Measurements from ENCODE around the gene CA14. TPM values are rescaled to one million over a fixed set of nuclear protein-coding genes. Genes with fewer than 3 reads are reported as not detected.

Gene CA14
- total and polyA plus RNA-seq, 9 of the 15 experiments (the other 6 are each of a cell fraction or from before 2014, with no cell fraction given), result 0.13 to 0.57 (median 0.26) TPM; not detected in 1

DNA sequence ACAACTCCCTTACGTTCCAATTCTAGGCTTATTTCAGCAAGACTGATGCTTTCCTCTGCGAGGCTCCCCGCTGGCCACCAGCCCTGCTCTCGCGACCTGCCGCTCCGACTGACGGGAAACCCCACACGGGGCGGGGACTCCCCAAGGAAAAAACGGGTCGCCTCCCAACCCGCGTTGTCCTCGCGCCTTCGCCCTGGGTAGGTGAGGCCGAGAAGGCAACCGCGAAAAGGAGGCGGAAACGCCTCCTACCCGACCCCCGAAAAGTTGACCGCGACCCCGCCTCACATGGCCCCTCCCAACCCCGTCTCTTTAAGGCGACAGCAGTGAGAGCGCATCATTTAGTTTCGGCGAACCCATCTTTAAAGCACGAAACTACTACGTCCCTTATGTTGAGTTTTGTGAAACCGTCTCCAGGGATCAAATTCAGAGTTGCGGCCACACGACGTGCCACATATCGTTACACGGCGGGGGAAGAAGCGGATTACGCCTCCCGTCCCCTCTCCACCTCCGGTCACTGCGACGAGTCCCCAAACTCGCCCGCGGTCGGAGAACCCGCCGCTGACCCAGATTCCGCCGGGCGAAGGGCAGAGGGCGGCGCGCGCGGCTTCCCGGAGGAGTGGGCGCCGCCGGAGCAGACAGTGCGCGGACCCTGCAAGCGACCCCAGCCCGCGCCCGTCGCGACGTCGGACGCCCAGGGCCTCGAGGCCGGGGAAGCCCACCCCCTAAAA, 22.8 kb upstream of the CA14 start (continued):
- TF ChIP-seq POLR2B (IDR thresholded peaks at IDR 0.05; ENCODE audit: low read depth, partially characterized antibody) (peak; percentile 85), CHD2 (IDR thresholded peaks at IDR 0.05; ENCODE audit: low read depth, low read length) (peak; percentile 81; the same call in 1 of the 2 replicates), HDAC2 (IDR thresholded peaks at IDR 0.05) (peak; percentile 61; the same call in 1 of the 2 replicates), GATA2 (CRISPR knock-in tag; IDR thresholded peaks at IDR 0.05) (no peak), HDAC1 (IDR thresholded peaks at IDR 0.05) (peak in 1 of 2 experiments; percentile 77; a peak in 2 of 4 replicates), KLF10 (CRISPR knock-in tag; IDR thresholded peaks at IDR 0.05) (no peak), CREM (IDR thresholded peaks at IDR 0.05; ENCODE audit: low read depth) (peak; percentile 84), SIN3B (IDR thresholded peaks at IDR 0.05; ENCODE audit: low read depth) (no peak), CBX8 (IDR thresholded peaks at IDR 0.05; ENCODE audit: borderline replicate concordance, extremely low read depth, low read depth, low read length, poor library complexity, severe bottlenecking) (no peak), HNRNPLL (IDR thresholded peaks at IDR 0.05; ENCODE audit: low read depth, low read length, poor library complexity, severe bottlenecking) (peak; percentile 42), ZNF282 (CRISPR knock-in tag; IDR thresholded peaks at IDR 0.05) (0 out of 2 replicates have a peak, but pooled peaks have one; percentile 85), ZNF696 (CRISPR knock-in tag; conservative IDR thresholded peaks at IDR 0.05) (no peak), TAF7 (tag; IDR thresholded peaks at IDR 0.05) (peak; percentile 31; the same call in 1 of the 2 replicates), NUFIP1 (IDR thresholded peaks at IDR 0.05; ENCODE audit: partially characterized antibody) (no peak), TOE1 (IDR thresholded peaks at IDR 0.05; ENCODE audit: borderline replicate concordance) (peak; percentile 46; the same call in 1 of the 2 replicates), TOE1 (CRISPR knock-in tag; IDR thresholded peaks at IDR 0.05; ENCODE audit: borderline replicate concordance, low read depth) (no peak), DNMT1 (IDR thresholded peaks at IDR 0.05) (no peak)
- TF ChIP-seq, protein P1, sequence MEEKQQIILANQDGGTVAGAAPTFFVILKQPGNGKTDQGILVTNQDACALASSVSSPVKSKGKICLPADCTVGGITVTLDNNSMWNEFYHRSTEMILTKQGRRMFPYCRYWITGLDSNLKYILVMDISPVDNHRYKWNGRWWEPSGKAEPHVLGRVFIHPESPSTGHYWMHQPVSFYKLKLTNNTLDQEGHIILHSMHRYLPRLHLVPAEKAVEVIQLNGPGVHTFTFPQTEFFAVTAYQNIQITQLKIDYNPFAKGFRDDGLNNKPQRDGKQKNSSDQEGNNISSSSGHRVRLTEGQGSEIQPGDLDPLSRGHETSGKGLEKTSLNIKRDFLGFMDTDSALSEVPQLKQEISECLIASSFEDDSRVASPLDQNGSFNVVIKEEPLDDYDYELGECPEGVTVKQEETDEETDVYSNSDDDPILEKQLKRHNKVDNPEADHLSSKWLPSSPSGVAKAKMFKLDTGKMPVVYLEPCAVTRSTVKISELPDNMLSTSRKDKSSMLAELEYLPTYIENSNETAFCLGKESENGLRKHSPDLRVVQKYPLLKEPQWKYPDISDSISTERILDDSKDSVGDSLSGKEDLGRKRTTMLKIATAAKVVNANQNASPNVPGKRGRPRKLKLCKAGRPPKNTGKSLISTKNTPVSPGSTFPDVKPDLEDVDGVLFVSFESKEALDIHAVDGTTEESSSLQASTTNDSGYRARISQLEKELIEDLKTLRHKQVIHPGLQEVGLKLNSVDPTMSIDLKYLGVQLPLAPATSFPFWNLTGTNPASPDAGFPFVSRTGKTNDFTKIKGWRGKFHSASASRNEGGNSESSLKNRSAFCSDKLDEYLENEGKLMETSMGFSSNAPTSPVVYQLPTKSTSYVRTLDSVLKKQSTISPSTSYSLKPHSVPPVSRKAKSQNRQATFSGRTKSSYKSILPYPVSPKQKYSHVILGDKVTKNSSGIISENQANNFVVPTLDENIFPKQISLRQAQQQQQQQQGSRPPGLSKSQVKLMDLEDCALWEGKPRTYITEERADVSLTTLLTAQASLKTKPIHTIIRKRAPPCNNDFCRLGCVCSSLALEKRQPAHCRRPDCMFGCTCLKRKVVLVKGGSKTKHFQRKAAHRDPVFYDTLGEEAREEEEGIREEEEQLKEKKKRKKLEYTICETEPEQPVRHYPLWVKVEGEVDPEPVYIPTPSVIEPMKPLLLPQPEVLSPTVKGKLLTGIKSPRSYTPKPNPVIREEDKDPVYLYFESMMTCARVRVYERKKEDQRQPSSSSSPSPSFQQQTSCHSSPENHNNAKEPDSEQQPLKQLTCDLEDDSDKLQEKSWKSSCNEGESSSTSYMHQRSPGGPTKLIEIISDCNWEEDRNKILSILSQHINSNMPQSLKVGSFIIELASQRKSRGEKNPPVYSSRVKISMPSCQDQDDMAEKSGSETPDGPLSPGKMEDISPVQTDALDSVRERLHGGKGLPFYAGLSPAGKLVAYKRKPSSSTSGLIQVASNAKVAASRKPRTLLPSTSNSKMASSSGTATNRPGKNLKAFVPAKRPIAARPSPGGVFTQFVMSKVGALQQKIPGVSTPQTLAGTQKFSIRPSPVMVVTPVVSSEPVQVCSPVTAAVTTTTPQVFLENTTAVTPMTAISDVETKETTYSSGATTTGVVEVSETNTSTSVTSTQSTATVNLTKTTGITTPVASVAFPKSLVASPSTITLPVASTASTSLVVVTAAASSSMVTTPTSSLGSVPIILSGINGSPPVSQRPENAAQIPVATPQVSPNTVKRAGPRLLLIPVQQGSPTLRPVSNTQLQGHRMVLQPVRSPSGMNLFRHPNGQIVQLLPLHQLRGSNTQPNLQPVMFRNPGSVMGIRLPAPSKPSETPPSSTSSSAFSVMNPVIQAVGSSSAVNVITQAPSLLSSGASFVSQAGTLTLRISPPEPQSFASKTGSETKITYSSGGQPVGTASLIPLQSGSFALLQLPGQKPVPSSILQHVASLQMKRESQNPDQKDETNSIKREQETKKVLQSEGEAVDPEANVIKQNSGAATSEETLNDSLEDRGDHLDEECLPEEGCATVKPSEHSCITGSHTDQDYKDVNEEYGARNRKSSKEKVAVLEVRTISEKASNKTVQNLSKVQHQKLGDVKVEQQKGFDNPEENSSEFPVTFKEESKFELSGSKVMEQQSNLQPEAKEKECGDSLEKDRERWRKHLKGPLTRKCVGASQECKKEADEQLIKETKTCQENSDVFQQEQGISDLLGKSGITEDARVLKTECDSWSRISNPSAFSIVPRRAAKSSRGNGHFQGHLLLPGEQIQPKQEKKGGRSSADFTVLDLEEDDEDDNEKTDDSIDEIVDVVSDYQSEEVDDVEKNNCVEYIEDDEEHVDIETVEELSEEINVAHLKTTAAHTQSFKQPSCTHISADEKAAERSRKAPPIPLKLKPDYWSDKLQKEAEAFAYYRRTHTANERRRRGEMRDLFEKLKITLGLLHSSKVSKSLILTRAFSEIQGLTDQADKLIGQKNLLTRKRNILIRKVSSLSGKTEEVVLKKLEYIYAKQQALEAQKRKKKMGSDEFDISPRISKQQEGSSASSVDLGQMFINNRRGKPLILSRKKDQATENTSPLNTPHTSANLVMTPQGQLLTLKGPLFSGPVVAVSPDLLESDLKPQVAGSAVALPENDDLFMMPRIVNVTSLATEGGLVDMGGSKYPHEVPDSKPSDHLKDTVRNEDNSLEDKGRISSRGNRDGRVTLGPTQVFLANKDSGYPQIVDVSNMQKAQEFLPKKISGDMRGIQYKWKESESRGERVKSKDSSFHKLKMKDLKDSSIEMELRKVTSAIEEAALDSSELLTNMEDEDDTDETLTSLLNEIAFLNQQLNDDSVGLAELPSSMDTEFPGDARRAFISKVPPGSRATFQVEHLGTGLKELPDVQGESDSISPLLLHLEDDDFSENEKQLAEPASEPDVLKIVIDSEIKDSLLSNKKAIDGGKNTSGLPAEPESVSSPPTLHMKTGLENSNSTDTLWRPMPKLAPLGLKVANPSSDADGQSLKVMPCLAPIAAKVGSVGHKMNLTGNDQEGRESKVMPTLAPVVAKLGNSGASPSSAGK (IDR thresholded peaks at IDR 0.05), result peak; percentile 74

Measured in K562 (cell line).